Hepatocyte (in vitro differentiated cells): ENCODE measurements around the gene CYP3A7.

Experiments
- EZH2 ChIP-seq: fragments of 200-600 bp; sonication (generic); IDR thresholded peaks from 2 replicates; pipeline ENCODE4 v1.6.1; 2016; ENCODE audit warnings: antibody characterized with exemption, mild to moderate bottlenecking, borderline replicate concordance
- TF ChIP-seq, protein P1 (sequence below): fragments of 200-600 bp; sonication (generic); IDR thresholded peaks from 2 replicates; pipeline ENCODE4 v1.5.1; 2016; ENCODE audit warnings: antibody characterized with exemption, mild to moderate bottlenecking; ENCODE audit not compliant: poor library complexity

- TF ChIP-seq, protein P1, sequence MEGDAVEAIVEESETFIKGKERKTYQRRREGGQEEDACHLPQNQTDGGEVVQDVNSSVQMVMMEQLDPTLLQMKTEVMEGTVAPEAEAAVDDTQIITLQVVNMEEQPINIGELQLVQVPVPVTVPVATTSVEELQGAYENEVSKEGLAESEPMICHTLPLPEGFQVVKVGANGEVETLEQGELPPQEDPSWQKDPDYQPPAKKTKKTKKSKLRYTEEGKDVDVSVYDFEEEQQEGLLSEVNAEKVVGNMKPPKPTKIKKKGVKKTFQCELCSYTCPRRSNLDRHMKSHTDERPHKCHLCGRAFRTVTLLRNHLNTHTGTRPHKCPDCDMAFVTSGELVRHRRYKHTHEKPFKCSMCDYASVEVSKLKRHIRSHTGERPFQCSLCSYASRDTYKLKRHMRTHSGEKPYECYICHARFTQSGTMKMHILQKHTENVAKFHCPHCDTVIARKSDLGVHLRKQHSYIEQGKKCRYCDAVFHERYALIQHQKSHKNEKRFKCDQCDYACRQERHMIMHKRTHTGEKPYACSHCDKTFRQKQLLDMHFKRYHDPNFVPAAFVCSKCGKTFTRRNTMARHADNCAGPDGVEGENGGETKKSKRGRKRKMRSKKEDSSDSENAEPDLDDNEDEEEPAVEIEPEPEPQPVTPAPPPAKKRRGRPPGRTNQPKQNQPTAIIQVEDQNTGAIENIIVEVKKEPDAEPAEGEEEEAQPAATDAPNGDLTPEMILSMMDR, result no peak
- no peak for TF ChIP-seq EZH2
Measured at GRCh38 chr7:99766484-99767099, 31.6 kb upstream of the CYP3A7 start.
